HG02970 (cell line): ENCODE results near the gene ARHGAP30.

Source experiments
- ATAC-seq: cut with Tn5 transposase; IDR thresholded peaks from one replicate; pipeline ENCODE4 v1.9.1; 2021; ENCODE audit warnings: mild to moderate bottlenecking, moderate library complexity, moderate number of reproducible peaks; ENCODE audit not compliant: unreplicated experiment, low FRiP score

The ARHGAP30 gene

DNA sequence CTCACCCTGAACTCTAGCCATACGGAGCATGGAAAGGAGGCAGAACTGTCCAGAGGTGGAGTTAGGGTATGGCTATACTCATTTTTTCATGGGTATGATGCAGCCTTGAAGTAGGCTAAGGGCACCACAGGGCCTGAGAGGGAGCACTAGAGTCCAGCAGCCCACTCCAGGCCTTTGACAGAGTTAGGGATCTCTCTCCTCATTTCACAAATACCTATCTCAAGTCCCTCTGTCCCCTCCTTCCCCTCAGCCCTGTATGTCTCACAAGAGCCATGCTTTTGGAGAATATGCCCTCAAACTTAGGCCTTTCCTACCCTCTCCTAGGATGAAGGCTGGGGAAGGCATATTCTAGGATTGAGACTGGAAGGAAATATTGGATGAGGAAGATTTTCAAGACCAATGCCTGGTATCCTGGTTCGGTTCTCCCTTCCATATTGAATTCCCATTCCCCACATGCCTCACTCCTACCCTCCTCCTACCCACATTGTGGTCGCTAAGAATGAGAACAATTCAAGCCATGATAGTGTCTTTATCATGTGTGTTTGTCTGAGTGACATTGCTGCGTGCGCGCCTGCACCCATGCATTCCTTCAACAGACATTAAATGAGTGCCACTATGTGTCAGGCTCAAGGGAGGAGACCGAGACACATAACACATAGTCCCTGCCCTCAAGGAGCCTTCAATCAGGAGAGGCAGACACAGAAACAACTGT is 22.3 kb upstream of the ARHGAP30 start:
- no peak for ATAC-seq

DNA sequence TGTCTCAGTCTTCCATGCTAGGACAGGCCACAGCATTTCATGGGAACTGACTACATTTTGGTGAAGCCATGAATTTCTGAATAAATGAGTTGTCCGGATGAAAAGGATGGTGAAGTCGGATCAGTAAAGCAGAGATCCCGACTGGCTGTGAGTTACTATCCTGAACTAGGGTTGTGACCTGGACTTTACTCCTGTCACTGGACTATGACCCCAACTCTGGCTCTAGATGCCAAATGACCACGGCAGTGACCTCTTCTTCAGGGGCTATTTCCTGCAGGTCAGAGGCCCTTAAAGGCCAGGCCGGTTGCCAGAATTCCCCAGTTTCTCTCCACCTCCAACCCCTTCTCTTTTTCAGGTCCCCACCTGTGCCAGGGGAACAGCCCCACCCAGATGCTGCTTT is 21.4 kb upstream of the ARHGAP30 start:
- no peak for ATAC-seq

DNA sequence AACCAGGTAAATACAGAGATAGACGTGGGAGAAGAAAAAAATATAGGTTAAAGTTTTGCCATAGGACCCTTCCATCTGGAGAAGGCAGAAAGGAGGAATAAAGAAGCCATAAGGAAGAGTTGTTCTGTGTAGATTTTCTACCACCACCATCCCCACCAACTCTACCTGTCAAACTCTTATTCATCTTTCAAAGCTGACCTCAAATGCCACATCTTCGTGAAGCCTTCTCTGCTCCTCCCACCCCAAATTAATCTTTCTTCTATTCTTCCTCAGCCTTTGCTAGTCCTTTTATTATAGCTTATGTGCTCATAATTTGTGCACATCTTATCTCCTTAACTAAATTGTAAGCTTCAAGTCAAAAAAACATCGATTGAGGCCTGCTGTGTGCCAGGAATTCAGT is 20.9 kb upstream of the ARHGAP30 start:
- no peak for ATAC-seq

DNA sequence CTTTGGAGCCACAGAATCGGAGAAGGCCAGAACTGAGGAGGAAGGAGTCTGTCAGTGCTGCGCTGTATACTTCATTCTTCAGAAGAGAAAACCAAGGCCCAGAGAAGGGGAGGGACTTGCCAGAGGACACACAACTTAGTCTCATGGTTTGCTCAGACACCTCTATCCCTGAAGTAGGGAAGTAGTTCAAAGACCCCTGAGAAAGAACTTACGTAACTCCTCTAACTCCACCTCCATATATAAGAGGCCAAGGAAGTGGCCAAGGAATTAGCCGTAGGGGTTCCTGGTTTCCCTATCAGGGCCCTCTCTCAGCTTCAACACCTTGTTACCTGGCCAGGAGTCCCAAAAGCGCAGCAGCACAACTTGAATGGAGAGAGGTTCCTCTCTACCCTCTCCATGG is 20.2 kb upstream of the ARHGAP30 start:
- no peak for ATAC-seq

GRCh38 chr1:161089251-161089924 is 19.7 kb upstream of the ARHGAP30 start, which contains the start of gene NECTIN4:
Gene NECTIN4, minus strand, starts transcription at chr1:161089558. Its CDS starts 262 bp downstream, at chr1:161089296.
- ATAC-seq = no peak

DNA sequence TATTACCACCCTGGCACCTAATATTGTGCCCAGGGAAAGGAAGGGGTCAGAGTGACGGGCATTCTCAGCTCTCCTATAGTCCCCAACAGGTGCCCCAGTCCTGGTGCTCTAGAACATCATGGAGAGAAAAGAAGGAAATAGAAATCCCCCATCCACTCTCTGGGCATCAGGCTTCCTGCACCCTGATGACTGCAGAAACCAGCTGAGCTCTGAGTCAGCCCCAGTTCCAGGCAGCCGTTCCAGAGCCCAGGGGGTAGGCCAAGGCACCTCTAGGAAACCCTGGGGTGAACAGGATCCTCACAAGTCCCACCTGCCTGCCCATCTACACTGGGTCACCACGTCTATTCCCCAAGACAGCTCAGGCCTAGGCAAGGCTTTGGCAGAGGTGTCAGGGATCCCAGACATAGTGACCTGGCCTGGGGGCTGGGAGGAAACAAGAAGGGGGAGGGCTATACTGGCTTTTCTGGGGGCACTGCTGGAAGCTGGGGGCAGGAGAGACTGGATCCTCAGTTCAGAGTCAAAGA is 19.0 kb upstream of the ARHGAP30 start:
- no peak for ATAC-seq

- no peak for ATAC-seq
These were observed 16.8 kb upstream of the ARHGAP30 start for GRCh38 chr1:161086457-161086856.

- no peak for ATAC-seq
These were observed 15.5 kb upstream of the ARHGAP30 start for GRCh38 chr1:161085165-161085564.

DNA sequence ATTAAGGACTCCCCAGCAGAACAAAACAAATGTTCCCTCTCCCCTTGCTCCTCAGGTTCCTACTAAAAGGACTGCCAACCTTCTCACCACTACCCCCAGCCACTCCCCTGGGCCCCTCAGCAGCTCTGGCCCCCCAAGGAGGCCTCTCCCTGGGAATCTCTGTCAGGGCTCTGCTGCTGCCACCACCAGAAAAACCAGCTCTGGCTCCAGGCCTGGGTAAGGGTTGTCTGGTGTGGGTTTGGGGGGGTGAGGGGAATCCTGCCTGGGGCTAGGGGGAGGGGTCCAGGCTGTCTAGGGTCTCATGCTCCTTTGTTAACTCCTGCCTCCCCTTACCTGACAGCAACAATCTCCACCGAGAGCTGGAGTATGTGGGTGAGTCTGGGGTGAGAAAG is 14.9 kb upstream of the ARHGAP30 start:
- no peak for ATAC-seq

DNA sequence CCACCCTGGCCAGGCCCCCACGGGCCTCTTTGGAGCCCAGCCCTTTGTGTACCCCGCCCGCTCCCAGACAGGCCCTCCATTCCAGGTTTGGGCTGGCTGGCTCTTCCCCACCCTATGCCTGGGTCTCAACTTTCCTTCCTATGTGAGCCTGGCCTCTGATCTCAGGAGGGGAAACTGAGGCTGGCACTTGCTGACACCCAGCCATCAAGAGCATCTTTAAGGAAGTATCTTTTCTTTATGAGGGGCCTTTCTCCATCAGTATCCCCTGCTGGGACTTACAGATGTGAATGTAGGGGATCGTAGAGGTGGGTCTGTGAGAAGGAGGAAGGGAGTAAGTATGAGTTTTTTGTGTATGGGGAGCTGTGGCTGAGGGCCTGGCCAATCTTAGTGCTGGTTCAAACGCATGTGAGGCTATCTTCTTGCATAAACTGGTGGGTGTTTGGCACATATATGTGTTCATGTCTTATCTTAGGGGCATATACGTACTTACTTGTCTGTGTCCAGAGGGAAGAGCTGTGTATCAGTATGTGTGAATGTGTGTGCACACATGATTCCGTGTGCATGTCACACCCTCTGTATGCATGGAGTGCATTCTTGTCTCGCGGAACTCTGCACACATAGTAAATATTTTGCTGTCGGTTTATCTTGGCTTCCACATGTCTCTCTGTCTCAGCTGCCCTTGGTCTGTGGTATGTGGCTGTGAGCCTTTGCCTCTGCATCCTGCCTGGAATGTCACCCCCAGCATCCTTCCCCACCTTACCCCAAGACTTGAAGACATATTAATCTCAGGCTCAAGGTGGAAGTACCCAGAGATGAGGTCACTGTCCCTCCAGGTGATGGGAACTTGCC is 14.3 kb upstream of the ARHGAP30 start:
- no peak for ATAC-seq

- ATAC-seq = no peak
These were observed 13.5 kb upstream of the ARHGAP30 start for GRCh38 chr1:161082996-161083747.

DNA sequence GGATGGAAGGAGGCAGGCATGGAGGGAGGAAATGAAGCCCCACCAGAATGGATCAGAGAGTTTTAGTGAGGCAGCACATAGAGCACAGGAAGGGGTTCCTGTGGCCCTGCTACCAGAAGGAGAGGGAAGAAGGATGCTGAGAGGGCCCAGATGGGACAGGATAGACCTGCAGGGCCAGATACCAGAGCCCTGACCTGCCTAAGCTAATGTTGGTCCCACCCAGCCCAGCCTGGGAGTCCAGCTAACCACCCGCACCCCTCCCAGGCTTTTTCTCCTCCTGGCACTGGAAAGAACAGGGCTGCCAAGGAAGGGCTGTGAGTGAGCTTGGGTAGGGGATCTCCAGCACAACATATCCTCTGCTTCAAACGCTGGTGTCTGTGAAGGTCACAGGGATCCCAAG is 12.8 kb upstream of the ARHGAP30 start:
- no peak for ATAC-seq

GRCh38 chr1:161081519-161081918 is 11.8 kb upstream of the ARHGAP30 start:
- no peak for ATAC-seq

- ATAC-seq = no peak
These were observed 11.0 kb upstream of the ARHGAP30 start for GRCh38 chr1:161080441-161081405.

DNA sequence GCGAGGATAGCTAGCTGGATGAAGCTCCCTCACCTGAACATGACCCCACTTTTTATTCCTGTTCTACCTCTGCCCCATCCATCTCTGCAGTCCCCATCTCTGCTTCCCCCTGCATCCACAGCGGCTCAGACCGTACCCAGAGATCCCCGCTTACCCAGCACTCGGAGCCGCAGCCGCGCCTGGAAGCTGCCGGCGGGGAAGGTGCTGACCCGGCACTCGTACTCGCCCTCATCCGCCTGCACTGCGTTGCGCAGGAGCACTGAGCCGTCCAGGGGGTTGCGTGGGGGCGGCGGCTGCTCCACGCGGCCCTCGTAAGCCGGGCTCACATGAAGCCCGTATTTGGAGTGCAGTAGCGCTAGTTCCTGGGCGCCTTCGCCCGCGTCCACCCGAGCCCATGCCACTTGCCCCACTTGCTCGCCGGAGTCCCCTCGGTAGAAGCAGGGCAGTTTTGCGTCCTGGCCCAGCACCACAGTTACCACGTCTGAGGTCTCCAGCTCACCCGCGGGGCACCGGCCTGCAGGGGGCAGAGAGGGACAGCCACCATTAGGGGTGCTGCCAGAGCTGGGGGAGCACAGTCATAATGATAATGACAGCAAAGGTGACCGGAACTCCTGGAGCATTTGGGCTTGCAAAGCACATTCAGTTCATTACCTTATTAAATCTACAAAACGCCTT is 9.9 kb upstream of the ARHGAP30 start:
- no peak for ATAC-seq

DNA sequence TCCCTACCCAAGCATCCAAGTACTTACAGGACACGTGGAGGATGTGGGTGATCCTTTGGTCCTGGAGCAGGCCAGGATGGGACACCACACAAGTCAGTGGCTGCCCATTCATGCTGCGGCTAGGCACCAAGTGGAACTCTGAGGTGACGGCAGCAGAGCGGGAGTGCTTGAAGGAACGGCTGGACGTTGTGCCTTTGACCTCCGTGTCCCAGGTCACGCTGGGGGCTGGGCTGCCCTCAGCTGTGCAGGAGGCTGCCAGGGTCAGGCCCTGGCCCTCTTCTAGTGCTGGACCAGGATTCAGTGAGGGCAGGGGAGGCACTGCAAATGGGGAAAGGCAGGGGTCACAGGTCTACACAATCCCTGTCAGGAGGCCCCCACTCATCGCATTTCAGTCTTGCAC is 7.7 kb upstream of the ARHGAP30 start:
- no peak for ATAC-seq

DNA sequence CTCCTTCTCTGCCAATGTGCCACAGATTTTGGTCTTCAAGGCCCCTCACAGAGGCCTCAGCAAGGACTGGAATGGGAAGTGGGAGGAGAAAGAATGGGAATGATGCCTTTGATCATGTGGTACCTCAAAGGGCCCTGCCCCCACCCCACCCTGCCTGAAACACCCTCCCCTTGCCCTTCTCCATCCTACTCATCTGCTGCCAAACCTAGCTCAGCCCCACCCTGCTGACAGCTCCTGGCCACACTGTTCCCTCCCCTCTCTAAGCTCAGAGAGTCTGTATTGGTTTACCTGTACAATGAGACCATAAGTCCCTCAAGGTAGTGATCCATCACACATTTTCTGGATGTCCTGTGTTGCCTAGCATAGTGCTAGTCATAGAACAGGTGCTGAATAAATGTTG is 6.7 kb upstream of the ARHGAP30 start:
- ATAC-seq = no peak

DNA sequence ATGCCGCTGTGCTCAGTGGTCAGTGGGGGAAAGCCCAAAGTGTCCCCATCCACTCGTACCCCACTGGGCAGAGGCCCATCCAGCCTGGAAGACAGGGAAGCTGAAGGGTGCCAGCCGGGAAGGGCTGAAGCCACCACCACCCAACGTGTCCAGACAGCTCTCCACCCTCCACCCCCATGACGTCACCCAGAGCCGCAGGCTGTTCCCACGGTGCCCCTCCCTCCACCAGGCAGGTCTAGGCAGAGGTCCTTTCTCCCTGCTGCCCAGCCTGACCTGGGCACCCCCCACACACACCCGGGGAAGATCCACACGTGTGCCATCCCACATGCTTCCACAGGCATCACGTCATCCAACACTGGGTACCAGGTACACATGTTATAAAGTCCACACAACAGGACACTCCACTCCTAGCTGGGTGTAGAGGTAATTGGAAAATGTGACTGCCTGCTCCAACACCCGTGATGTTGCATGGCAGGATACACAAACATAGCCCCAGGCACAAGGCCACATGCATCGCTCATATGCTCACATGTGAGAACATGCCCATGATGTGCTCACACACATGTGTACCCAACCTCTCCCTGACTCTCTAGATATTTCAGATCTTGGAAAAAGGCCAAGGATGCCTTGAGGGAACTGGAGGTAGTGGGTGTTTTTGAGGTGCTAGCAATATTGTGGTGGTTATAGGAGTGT is 5.1 kb upstream of the ARHGAP30 start:
- ATAC-seq = no peak
